Activated T-helper 2 cell treated with anti-CD3 and anti-CD28 coated beads, Interferon-gamma antibody, Interleukin-2, Interleukin-4, amounts not matched to agents 10 μg/mL and 5 μg/mL and 100 μg/mL, durations not matched to agents 14 hours and 24 hours and 36 hours (primary cell): ENCODE measurements around the gene COG2. TPM values are rescaled to one million over a fixed set of nuclear protein-coding genes. Genes with fewer than 3 reads are reported as not detected.
"Not testable (repeated sequence)": the region's sequence is repeated elsewhere in the genome, so short reads cannot be mapped to it uniquely, and the experiment has no call there.

Experiments
- DNase-seq: peaks from one replicate; pipeline ENCODE4 v3.0.0; 2021; ENCODE audit warnings: low spot score
- H3K27ac Mint-ChIP-seq: one replicate; pipeline ENCODE4 v1.8.0; 2021; ENCODE audit warnings: mixed read lengths
- H3K27me3 Mint-ChIP-seq: one replicate; pipeline ENCODE4 v1.8.0; 2021; ENCODE audit warnings: low read depth, mixed read lengths
- H3K36me3 Mint-ChIP-seq: one replicate; pipeline ENCODE4 v1.8.0; 2021; ENCODE audit warnings: low read depth, mixed read lengths
- H3K4me1 Mint-ChIP-seq: one replicate; pipeline ENCODE4 v1.8.0; 2021; ENCODE audit warnings: low read depth, mixed read lengths
- H3K4me3 Mint-ChIP-seq: one replicate; pipeline ENCODE4 v1.8.0; 2021; ENCODE audit warnings: low read depth, mild to moderate bottlenecking, moderate library complexity, mixed read lengths
- H3K9me3 Mint-ChIP-seq: one replicate; pipeline ENCODE4 v1.8.0; 2021; ENCODE audit warnings: mixed read lengths
- intact Hi-C: fragments of 100-400 bp; cut with micrococcal nuclease; formaldehyde crosslinking; loops from one replicate; pipeline ENCODE4 v1.15.1; 2023
- total RNA-seq: library from RNA; stranded (reverse); gene quantifications from 2 replicates; pipeline ENCODE4 v1.2.3, GENCODE V29; 2022

The COG2 gene
- 36.9 and 38.8 TPM in 2 replicates for total RNA-seq

GRCh38 chr1:230642263-230642959, at the start of gene COG2:
TSS of gene COG2 (plus strand) at chr1:230642481. CDS start at chr1:230642607, 126 bp downstream.
- H3K27ac Mint-ChIP-seq: peak within 1 kb of the TSS; percentile 95
- H3K4me1 Mint-ChIP-seq: peaks cover 41% of the 10 kb centered on the region
- H3K9me3 Mint-ChIP-seq: no peaks in the 10 kb centered on the region
- intact Hi-C loops: loop anchor here (1.0 to 5.0 kb wide), 6 partner anchors 225 to 1085 kb away; partner anchors contain the start of genes ABCB10, ARV1, C1orf198 and SPRTN
- DNase-seq: peak; percentile 92
- H3K36me3 Mint-ChIP-seq: peaks cover 18% of the 10 kb centered on the region
- peaks cover 19% of the 10 kb centered on the region for H3K27me3 Mint-ChIP-seq
- H3K4me3 Mint-ChIP-seq: peak within 1 kb of the TSS; percentile 98

- intact Hi-C loops: no loop called here
- no peak overlapping the region for H3K27ac Mint-ChIP-seq
- no peaks in the 10 kb centered on the region for H3K36me3 Mint-ChIP-seq
- H3K4me3 Mint-ChIP-seq: no peak overlapping the region
- no peaks in the 10 kb centered on the region for H3K9me3 Mint-ChIP-seq
- no peaks in the 10 kb centered on the region for H3K4me1 Mint-ChIP-seq
- peaks cover 8% of the 10 kb centered on the region for H3K27me3 Mint-ChIP-seq
- DNase-seq: no peak
Measured at GRCh38 chr1:230592848-230593414, 49.4 kb upstream of the COG2 start.

GRCh38 chr1:230594214-230594773, 48.0 kb upstream of the COG2 start:
- Mint-ChIP-seq H3K27me3 (peaks cover 8% of the 10 kb centered on the region), H3K9me3 (no peaks in the 10 kb centered on the region), H3K4me1 (no peaks in the 10 kb centered on the region), H3K4me3 (no peak overlapping the region), H3K27ac (no peak overlapping the region), H3K36me3 (no peaks in the 10 kb centered on the region)
- intact Hi-C loops: no loop called here
- DNase-seq: no peak

- H3K27me3 Mint-ChIP-seq: peaks cover 8% of the 10 kb centered on the region
- H3K36me3 Mint-ChIP-seq: no peaks in the 10 kb centered on the region
- H3K4me3 Mint-ChIP-seq: no peak overlapping the region
- intact Hi-C loops: no loop called here
- H3K4me1 Mint-ChIP-seq: no peaks in the 10 kb centered on the region
- H3K27ac Mint-ChIP-seq: no peak overlapping the region
- H3K9me3 Mint-ChIP-seq: no peaks in the 10 kb centered on the region
- no peak for DNase-seq
Measured at GRCh38 chr1:230595181-230595580, 47.1 kb upstream of the COG2 start.

GRCh38 chr1:230596306-230596705, 46.0 kb upstream of the COG2 start:
- Mint-ChIP-seq H3K27me3 (peaks cover 6% of the 10 kb centered on the region), H3K36me3 (no peaks in the 10 kb centered on the region), H3K9me3 (no peaks in the 10 kb centered on the region), H3K27ac (no peak overlapping the region), H3K4me1 (no peaks in the 10 kb centered on the region), H3K4me3 (no peak overlapping the region)
- no peak for DNase-seq
- intact Hi-C loops: no loop called here

- H3K9me3 Mint-ChIP-seq: no peaks in the 10 kb centered on the region
- H3K27ac Mint-ChIP-seq: no peak overlapping the region
- H3K4me1 Mint-ChIP-seq: no peaks in the 10 kb centered on the region
- no peaks in the 10 kb centered on the region for H3K36me3 Mint-ChIP-seq
- DNase-seq: no peak
- H3K27me3 Mint-ChIP-seq: peaks cover 3% of the 10 kb centered on the region
- H3K4me3 Mint-ChIP-seq: no peak overlapping the region
- intact Hi-C loops: no loop called here
Measured at GRCh38 chr1:230598745-230599144, 43.5 kb upstream of the COG2 start.

- H3K4me1 Mint-ChIP-seq: no peaks in the 10 kb centered on the region
- intact Hi-C loops: no loop called here
- H3K27me3 Mint-ChIP-seq: peaks cover 3% of the 10 kb centered on the region
- H3K4me3 Mint-ChIP-seq: no peak overlapping the region
- H3K36me3 Mint-ChIP-seq: no peaks in the 10 kb centered on the region
- no peak overlapping the region for H3K27ac Mint-ChIP-seq
- H3K9me3 Mint-ChIP-seq: no peaks in the 10 kb centered on the region
- DNase-seq: no peak
Measured at GRCh38 chr1:230599926-230600656, 42.2 kb upstream of the COG2 start.

- H3K27ac Mint-ChIP-seq, H3K9me3 Mint-ChIP-seq, DNase-seq, H3K36me3 Mint-ChIP-seq, H3K4me1 Mint-ChIP-seq, intact Hi-C loops, H3K27me3 Mint-ChIP-seq, H3K4me3 Mint-ChIP-seq: not testable (repeated sequence)
Measured at GRCh38 chr1:230600657-230601400, 41.5 kb upstream of the COG2 start.

GRCh38 chr1:230609208-230609607, 33.1 kb upstream of the COG2 start:
- no peak overlapping the region for H3K4me3 Mint-ChIP-seq
- no peak for DNase-seq
- H3K27ac Mint-ChIP-seq: no peak overlapping the region
- H3K9me3 Mint-ChIP-seq: no peaks in the 10 kb centered on the region
- H3K36me3 Mint-ChIP-seq: no peaks in the 10 kb centered on the region
- H3K27me3 Mint-ChIP-seq: peaks cover 10% of the 10 kb centered on the region
- intact Hi-C loops: no loop called here
- H3K4me1 Mint-ChIP-seq: no peaks in the 10 kb centered on the region

GRCh38 chr1:230610589-230610988, 31.7 kb upstream of the COG2 start:
- Mint-ChIP-seq H3K27me3 (peaks cover 13% of the 10 kb centered on the region), H3K27ac (no peak overlapping the region), H3K36me3 (no peaks in the 10 kb centered on the region), H3K4me3 (no peak overlapping the region), H3K9me3 (no peaks in the 10 kb centered on the region), H3K4me1 (no peaks in the 10 kb centered on the region)
- intact Hi-C loops: no loop called here
- DNase-seq: no peak

GRCh38 chr1:230611128-230611877, 31.0 kb upstream of the COG2 start:
- intact Hi-C loops: no loop called here
- Mint-ChIP-seq H3K9me3 (no peaks in the 10 kb centered on the region), H3K4me1 (no peaks in the 10 kb centered on the region), H3K36me3 (no peaks in the 10 kb centered on the region), H3K4me3 (no peak overlapping the region), H3K27me3 (peaks cover 15% of the 10 kb centered on the region), H3K27ac (no peak overlapping the region)
- no peak for DNase-seq

GRCh38 chr1:230611878-230612235, 30.4 kb upstream of the COG2 start:
- Mint-ChIP-seq H3K4me3 (no peak overlapping the region), H3K36me3 (no peaks in the 10 kb centered on the region)

More at GRCh38 chr1:230611878-230612235, 30.4 kb upstream of the COG2 start:
- no peak for DNase-seq
- no peak overlapping the region for H3K27ac Mint-ChIP-seq
- H3K4me1 Mint-ChIP-seq: no peaks in the 10 kb centered on the region
- H3K27me3 Mint-ChIP-seq: peaks cover 15% of the 10 kb centered on the region
- H3K9me3 Mint-ChIP-seq: no peaks in the 10 kb centered on the region
- intact Hi-C loops: no loop called here
